HG03039 (cell line): ENCODE measurements around the gene LDB2.

Experiments used
- ATAC-seq: cut with Tn5 transposase; IDR thresholded peaks from one replicate; pipeline ENCODE4 v1.9.1; 2021; ENCODE audit warnings: mild to moderate bottlenecking, moderate library complexity; ENCODE audit not compliant: unreplicated experiment

LDB2 gene

GRCh38 chr4:16726368-16727050 lies 171.9 kb downstream of the LDB2 start:
- ATAC-seq: no peak

- ATAC-seq: no peak
Measured at GRCh38 chr4:16725252-16725651, 173.2 kb downstream of the LDB2 start.

GRCh38 chr4:16722416-16722815 lies 176.0 kb downstream of the LDB2 start:
- no peak for ATAC-seq

- ATAC-seq: no peak
Measured at GRCh38 chr4:16721613-16722291, 176.7 kb downstream of the LDB2 start.

GRCh38 chr4:16720761-16721160 lies 177.7 kb downstream of the LDB2 start:
- no peak for ATAC-seq

- ATAC-seq: no peak
Measured at GRCh38 chr4:16717266-16717970, 181.0 kb downstream of the LDB2 start.

GRCh38 chr4:16715482-16715881 lies 183.0 kb downstream of the LDB2 start:
- no peak for ATAC-seq

- no peak for ATAC-seq
Measured at GRCh38 chr4:16714191-16714590, 184.3 kb downstream of the LDB2 start.

- no peak for ATAC-seq
Measured at GRCh38 chr4:16713696-16714095, 184.7 kb downstream of the LDB2 start.

GRCh38 chr4:16713271-16713670 lies 185.2 kb downstream of the LDB2 start:
- ATAC-seq: no peak

- no peak for ATAC-seq
Measured at GRCh38 chr4:16710198-16710597, 188.2 kb downstream of the LDB2 start.

- no peak for ATAC-seq
Measured at GRCh38 chr4:16707874-16708273, 190.6 kb downstream of the LDB2 start.

GRCh38 chr4:16706251-16706650 lies 192.2 kb downstream of the LDB2 start:
- ATAC-seq: no peak

GRCh38 chr4:16705341-16705740 lies 193.1 kb downstream of the LDB2 start:
- ATAC-seq: no peak

- no peak for ATAC-seq
Measured at GRCh38 chr4:16704489-16704888, 194.0 kb downstream of the LDB2 start.

GRCh38 chr4:16695896-16696295 lies 202.5 kb downstream of the LDB2 start:
- ATAC-seq: no peak

- ATAC-seq: no peak
Measured at GRCh38 chr4:16694884-16695276, 203.6 kb downstream of the LDB2 start.

GRCh38 chr4:16694173-16694883 lies 204.1 kb downstream of the LDB2 start:
- no peak for ATAC-seq

GRCh38 chr4:16693641-16694040 lies 204.8 kb downstream of the LDB2 start:
- no peak for ATAC-seq

- ATAC-seq: no peak
Measured at GRCh38 chr4:16692961-16693506, 205.4 kb downstream of the LDB2 start.

GRCh38 chr4:16692524-16692923 lies 205.9 kb downstream of the LDB2 start:
- ATAC-seq: no peak
